Sigmoid colon (tissue), 4 donors: ENCODE results near the gene ROBO1.

Experiments used
- CTCF ChIP-seq, 4 experiments: fragments of 450-650 bp in 3 of 4; fragments of 200-600 bp in 1 of 4; IDR thresholded peaks; one replicate each; pipeline ENCODE4 v1.5.1; 2016 to 2019; ENCODE audit warnings: antibody characterized with exemption in 4 of 4, mild to moderate bottlenecking in 3 of 4, moderate library complexity in 2 of 4
- POLR2A ChIP-seq, 2 donors: fragments of 450-650 bp; IDR thresholded peaks; one replicate each; pipeline ENCODE4 v1.6.1; 2016; ENCODE audit warnings: antibody characterized with exemption in 2 of 2, mild to moderate bottlenecking in 2 of 2, moderate library complexity in 2 of 2
- POLR2AphosphoS5 ChIP-seq, 4 donors: sonication (generic); formaldehyde crosslinking; IDR thresholded peaks; one replicate each; pipeline ENCODE4 v1.6.1; 2017; ENCODE audit warnings: antibody characterized with exemption in 4 of 4

DNA sequence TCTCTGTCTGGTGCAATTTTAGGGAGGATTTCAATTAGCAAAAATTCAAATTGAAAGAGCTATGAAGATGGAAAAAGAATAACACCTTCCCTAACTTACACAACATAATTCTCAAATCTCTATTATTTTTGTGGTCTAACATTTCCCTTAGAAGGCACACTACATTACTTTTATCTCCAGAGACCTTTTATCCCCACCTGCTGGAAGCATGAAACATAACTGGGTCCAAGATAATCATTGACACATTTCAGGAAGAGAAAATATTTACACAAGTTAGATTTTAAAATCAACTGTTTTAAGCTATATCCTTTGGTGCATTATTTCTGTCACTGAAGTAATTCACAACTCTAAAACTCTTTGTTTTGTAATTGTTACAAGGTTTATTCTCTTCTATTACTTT lies 779.5 kb downstream of the ROBO1 start:
- TF ChIP-seq POLR2AphosphoS5 (IDR thresholded peaks at IDR 0.05), result no peak
- TF ChIP-seq POLR2A (IDR thresholded peaks at IDR 0.05), result no peak
- TF ChIP-seq CTCF (IDR thresholded peaks at IDR 0.05), result no peak
